Measurements from ENCODE around the gene CRYZL1.
"Not testable (repeated sequence)": the region's sequence is repeated elsewhere in the genome, so short reads cannot be mapped to it uniquely, and the experiment has no call there.

Gene CRYZL1

DNA sequence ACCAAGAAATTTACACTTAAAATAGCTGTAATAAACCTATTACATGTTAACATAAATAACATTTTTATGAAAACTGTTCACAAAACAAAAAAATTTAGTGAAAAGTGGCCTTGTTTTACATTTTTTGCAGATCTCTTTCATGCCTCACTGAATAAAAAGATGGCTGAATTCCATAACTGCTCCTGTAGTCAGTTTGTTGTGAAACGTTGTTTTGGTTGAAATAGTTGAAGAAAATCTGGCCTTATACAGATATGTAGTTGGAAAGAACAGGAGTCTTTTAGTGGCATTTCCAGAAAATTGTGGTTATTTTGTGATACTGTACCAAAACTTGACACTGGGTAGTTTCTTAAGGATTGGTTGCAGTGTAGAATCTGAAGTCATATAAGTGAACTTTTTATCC lies 18.9 kb upstream of the CRYZL1 start:
- DNase-seq = no peak

DNA sequence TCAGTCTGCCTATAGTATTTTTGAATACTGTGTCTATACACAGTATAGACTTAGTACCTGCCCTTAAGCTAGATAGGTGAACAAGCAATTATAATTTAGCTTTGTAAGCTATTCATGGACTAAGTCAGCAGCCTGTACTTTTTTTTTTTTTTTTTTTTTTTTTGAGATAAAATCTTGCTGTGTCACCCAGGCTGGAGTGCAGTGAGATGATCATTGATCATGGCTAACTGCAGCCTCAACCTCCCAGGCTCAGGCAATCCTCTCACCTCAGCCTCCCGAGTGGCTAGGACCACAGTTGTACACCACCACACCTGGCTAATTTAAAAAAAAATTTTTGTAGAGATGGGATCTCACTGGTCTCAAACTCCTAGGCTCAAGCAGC lies 18.0 kb upstream of the CRYZL1 start:
- DNase-seq = no peak

DNA sequence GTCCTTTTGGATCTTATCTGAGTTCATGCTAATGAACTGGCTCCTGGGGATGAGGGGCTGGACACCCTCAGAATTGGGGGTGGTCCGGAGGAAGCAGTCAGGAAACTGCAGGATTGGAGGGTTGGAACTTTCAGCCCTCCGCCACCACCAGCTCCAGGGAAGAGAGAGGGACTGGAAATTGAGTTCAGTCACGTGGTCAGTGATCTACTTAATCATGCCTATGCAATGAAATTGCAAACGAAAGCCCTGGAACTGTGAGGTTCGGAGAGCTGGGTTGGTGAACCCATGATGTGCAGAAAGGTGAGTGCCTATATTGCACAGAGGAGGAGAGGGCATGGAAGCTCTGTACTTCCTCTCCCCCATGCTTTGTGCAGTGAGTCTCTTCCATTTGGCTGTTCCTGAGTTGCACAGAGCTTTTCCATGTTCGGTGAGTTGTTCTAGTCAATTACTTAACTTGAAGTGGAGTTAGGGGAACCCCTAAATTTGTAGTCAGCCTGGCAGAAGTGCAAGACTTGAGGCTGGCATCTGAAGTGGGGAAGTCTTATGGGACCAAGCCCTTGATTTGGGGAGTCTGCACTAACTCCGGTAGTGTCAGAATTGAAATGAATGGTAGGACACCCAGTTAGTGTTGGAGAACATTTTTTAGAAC lies 17.5 kb upstream of the CRYZL1 start:
- DNase-seq = no peak

DNA sequence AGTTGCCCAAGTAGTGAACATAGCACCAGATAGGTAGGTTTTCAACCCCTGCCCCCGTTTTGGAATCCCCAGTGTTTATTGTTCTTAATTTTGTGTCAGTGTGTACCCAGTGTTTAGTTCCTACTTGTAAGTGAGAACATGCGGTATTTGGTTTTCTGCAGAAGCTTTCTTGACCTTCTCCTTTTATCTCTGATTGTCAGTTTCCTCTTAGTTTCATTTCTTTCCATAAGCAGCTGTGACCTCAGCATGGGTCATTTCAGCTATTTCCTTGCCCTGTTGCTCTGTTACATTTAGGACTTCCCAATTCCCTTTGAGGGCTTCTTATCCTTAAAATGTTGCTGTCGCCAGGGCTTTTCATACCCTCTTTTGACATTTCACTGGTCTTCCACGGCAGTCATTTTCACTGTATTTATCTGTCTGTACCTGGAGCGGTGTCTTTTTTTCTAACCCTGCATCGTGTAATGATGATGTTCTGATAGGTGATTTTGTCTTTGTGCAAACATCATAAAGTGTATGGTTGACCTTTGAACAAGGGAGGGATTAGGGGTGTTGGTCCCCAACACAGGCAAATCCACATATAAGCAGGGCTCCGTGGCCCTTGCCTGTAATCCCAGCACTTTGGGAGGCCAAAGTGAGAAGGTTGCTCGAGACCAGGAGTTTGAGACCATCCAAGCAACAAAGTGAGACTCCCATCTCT lies 15.7 kb upstream of the CRYZL1 start:
- no peak for DNase-seq

DNA sequence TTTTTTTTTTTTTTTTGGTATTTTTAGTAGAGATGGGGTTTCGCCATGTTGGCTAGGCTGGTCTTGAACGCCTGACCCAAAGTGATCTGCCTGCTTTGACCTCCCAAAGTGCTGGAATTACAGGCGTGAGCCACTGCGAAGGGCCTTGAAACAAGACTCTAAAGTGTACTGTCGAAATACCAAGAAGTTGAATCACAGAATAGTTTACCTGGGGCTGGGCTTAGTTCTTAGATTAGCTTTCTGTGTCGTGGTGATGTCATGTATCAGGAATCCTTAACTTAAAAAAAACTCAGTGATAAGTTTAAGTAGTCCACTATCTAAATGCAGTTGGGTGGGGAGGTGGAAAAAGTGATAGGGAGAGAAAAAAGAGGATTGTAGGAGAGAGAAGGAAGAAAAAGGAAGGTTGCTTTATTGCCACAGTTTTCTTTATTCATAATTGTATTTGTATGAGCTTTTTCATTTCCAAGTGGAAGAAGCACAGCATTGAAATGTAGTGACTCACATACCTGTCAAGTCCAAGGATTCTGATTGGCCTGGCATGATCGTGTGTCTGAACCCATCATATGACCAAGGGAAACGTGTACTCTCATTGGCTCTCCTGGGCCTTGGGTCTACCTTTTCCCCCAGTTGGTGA lies 14.2 kb upstream of the CRYZL1 start:
- no peak for DNase-seq

DNA sequence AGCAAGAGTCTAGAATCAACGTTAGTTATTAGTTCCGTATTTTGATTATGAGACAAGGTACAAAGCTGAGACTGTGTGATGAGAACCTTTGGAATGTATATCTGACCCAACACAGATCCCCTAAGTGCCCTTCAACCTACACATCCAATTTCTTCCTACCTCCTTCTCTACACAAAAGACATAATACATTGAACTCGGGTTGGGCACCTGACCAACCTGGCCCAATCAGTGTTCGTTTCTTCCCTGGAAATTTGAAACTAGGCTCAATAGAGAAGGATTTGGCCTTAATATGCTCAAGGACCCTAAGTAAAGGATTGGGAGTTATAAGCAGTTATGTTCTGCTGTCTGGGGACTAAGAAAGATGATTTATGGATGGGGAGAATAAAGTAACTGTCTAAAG lies 12.9 kb upstream of the CRYZL1 start:
- DNase-seq = no peak

DNA sequence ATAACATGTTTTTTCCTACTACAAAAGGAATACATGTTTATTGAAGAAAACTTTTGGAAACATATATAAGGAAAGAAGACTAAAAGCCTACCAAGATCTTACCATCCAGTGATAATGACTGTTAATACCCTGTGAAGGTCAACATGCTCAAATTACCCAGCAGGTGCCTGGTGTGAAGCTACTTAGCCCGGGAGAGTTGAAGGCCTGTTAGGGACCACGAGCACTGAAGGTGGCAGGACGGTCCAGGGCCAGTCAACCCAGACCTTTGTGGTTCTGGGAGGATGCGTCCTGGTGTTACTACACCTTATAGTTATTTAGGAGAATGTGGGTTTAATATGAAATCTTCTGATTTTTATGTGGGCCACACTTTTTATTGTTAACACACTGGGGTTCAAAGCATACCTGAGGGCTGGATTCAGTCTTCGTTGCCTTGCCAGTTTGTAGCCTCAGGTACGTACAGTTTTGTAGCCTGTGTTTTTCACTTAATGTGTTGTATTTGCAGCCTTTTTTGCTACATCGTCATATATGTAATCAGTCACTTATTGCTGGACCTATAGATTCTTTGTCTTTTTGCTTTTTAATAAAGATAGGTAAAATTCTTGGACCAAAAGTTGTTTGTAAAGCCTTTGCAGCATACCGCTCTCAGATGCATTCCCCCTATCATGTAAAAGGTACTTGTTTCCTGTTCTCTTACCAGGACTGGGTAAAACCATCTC lies 10.6 kb upstream of the CRYZL1 start:
- DNase-seq = no peak

DNA sequence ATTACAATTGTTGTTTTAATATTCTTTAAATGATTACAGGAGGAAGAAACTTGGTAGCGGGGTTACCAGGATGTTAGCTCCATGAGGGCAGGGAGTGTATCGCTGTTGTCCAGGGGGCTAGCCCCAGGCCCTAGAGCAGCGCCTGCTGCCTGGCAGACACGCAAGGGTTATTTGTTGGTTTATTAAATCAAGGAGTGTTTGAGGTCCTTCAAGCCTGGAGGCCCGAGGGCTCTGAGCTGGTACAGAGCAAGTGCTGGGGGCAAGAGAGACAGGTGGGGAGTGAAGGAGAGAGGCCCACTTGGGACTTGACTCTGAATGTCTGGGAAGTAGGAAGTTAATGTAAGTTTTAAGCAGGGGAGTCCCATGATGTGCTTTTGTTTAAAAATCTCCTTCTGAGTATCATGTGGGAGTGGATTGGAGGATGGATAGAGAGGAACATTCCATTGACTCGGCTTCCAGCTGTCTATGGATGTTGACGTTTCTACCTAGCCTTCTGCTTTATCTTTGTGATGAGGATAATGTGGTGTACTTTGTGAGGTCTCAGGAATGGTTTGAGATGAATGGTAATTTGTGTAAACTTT lies 9.5 kb upstream of the CRYZL1 start:
- DNase-seq = no peak

DNA sequence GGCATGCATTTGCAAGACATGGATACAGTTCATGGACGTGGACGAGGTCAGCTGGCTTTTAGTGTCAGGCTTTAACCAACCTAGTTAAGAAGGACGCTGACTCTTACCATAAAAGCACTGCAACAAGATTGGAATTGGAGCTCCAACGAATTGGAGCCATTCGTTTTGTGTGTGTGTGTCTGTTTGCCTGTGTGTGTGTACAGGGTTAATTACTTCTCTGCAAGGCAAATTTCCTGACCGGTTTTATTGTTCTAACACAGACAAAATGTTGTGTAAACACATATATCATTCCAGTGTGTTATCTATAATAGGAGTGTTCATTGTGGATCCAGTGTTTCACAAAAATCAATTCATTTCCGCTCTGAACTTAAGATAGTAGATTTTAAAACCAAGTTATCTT lies 8.7 kb upstream of the CRYZL1 start:
- DNase-seq = no peak

DNA sequence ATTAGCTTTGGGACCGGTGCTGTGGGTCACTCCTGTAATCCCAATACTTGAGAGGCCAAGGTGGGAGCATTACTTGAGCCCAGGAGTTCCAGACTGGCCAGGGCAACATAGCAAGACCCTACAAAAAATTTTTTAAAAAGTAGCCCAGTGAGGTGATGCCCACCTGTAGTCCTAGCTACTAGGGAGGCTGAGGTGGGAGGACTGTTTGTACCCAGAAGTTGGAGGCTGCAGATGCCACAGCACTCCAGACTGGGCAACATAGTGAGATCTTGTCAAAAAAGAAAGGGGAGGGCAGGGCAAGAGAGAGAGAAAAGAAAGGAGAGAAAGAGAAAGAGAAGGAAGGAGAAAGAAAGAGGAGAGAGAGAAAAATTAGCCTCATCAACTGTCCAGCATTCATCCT lies 7.0 kb upstream of the CRYZL1 start:
- no peak for DNase-seq

DNA sequence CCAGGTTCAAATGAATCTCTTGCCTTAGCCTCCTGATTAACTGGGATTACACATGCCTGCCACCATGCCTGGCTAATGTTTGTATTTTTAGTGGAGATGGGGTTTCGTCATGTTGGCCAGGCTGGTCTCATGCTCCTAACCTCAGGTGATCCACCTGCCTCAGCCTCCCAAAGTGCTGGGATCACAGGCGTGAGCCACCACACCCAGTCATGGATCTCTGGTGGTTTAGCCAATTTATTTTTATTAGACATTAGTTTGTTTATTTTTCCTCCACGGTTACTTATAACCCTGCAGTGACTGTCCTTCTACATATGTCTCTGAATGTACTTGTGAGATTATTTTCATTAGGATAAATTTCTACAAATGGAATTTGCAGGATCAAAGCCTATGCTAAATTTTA lies 6.0 kb upstream of the CRYZL1 start:
- DNase-seq = no peak

DNA sequence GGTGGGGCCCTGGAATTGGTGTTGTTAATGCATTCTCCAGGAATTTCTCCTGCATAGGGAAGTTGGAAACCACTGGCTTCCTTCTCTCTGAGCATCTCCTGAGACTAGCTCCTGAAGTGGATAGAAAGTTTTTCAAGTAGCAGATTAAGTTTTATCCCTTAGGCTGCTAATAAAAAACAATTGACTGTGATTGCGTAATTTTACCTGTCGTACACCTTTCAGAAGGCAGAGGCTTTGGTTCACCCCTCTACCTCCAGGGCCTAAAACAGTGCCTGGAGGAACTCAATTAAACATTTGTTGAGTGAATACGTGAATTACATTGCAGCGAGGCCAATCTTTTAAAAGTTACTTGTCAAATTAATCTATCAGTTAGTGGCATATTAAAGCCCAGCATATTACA lies 4.2 kb upstream of the CRYZL1 start:
- no peak for DNase-seq

DNA sequence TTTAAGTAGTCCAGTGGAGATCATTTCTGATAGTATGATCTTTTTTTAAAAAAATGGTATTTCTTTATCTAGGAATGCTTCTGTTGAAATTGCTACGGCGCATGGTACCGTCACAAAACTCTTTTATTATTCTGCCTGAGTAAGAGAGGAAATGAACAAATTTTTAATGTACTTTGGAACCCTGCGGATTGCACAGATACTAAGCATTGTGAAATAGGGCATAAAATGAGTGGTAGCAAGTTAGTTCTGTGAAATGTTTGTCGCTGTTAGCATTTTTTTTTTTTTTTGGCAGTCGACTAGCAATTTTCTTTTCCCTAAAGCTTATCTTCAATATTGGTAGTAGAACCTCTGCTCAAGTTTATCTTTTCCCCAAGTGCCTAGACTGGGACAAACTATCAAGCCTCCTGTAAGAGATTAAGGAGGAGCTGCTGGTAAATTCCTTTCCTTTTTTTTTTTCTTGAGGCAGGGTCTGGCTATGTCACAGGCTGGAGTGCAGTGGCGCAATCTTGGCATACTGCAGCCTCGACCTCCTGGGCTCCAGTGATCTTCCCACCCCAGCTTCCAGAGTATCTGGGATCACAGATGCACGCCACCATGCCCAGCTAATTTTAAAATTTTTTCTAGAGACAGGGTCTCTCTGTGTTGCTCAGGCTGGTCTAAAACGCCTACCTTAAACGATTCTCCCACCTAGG lies 3.0 kb upstream of the CRYZL1 start:
- no peak for DNase-seq

DNA sequence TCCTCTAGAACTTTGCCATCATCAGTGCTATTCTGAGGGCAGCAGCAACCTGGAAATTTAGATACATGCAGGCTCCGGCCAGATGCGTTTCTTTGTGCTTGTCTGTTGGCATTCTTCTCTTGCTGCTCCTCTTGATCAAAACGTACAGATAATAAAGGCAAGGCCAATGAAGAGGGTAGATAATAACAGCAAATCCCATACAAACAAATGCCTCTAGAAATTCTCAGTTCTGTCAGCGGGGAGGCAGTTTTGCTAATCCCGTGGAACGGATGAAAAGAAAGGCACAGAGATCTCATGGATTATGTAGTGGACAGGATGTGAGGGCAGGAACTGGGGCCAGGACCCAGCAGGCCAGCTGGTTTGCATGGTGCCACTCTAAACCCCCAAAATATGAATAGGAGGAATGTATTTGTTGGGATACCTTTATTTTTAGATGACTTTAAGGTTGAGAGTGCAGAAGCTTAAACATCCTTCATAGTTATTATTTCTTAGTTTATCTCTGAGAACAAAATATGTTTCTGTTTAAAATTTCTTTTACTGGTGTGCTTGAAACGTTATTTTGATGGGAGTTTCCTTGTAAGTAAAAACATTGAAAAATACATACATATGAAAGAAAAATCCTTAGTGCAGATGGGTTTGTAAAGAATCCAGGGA lies 2.2 kb upstream of the CRYZL1 start:
- no peak for DNase-seq

DNA sequence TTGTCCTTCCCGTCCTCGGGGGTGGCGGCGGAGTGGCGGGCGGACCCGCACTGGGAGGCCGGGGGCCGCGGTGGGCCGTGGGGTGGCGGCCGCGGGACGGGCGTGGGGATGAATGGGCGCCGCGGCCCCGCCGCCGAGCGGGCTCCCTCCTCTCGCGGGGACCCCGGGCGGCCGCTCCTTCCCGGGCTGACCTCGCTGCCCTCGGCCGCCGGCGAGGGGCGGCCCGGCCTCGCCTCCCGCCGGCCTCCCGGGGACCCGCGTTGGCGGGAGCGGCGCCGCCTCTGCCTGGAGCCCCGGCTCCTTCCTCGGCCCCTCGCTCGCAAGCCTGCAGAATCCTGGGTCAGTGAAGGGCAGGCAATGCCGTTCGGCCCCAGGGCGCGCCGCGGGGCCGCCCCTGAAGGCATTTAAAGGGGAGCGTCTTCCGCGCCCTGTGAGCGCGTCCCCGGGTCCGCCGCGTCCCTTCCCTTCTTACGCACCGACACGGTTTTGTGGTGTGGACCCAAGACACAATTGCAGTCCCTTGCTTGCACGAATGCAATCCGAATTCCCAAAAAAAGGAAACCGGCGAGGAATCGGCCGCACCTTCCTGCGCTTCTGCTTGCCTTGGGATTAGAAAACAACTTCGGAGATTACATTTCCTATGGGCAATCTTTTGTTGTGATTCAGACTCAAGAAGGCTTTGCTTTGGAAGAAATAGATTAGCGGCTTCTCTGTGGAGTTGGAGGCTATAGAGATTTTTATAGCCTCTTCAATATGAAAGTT lies 1.5 kb upstream of the CRYZL1 start:
- DNase-seq = peak; percentile 7 to 10

DNA sequence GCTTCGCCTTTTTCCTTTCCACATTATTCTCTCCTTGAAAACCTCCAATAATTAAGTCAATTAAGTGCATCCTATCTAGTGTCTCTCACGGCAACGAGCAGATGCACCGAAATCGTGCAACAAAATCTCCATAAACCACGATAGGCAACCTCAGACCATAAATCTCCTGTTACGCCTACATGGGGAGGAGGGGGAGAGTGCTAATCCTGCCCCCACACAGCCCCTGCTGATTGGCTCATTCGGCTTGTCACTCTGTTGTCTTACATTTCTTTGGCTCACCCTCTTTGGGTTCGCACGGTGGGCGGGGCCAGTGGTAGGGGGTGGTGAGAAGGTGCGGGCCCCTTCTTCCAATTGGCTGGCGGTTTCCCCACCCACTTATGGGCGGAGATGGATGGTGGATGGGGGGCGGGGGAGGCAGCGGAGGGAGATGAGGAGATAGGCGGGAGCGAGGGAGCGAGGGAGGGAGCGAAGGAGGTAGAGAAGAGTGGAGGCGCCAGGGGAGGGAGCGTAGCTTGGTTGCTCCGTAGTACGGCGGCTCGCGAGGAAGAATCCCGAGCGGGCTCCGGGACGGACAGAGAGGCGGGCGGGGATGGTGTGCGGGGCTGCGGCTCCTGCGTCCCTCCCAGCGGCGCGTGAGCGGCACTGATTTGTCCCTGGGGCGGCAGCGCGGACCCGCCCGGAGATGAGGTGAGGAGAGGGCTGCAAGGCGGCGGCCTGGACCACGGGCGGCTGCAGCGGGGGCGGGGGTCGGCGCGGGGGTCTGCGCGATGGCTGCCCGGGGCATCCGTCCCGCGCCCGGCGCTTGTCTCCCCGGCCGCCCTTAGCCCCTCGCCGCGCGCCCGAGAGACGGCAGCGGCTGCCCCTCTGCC lies 720 bp upstream of the CRYZL1 start, which contains the start of gene ITSN1:
Gene ITSN1, plus strand, starts transcription at position 475 of the 869 bp plus-strand sequence. CDS start 76,328 bp downstream, outside the sequence.
- peak; percentile 100 for DNase-seq

DNA sequence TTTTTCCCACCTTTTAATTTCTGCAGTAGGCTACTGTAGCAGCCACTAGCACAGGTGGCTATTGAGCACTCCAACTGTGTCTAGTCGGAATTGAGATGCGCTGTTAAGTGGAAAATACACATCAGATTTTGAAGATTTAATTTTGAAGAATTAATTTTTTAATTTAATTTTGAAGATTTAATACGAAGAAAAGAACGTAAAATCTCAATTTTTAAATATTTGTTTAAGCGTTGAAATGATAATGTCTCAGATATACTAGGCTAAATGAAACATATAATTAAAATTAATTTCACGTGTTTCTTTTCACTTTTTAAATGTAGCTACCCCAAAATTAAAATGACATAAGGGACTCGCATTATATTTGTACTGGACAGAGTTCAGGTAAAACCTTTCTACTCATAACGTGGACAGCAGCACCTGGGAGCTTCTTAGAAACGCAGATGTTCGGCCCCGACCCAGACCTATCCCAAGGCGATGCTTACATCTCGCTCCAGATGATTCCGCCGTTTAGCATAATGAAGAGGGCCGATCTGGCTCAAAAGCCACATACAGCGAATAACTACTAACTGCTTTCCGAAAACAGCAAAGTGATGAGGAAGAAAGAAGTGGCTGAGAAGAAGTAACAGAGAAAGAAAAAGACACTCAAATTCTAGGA lies 717 bp downstream of the CRYZL1 start:
- no peak for DNase-seq

DNA sequence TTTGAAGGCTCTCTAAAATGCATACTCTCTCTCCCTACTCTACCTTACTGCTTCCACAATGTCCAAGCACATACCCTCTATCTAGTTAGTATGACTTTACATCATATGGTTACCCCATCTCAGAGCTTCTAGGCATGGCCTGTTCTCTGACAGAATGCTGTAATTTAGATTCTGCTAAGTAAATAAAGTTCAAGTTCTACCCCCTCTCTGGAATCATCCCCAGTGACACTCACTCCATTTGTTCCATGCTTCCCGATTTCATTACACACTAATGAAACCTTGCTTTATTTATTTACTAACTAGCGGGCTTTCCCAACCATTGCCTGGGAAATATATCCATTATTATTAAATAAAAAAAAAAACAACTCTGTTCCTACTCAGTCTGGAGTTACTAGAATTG lies 7.3 kb downstream of the CRYZL1 start:
- DNase-seq = no peak

DNA sequence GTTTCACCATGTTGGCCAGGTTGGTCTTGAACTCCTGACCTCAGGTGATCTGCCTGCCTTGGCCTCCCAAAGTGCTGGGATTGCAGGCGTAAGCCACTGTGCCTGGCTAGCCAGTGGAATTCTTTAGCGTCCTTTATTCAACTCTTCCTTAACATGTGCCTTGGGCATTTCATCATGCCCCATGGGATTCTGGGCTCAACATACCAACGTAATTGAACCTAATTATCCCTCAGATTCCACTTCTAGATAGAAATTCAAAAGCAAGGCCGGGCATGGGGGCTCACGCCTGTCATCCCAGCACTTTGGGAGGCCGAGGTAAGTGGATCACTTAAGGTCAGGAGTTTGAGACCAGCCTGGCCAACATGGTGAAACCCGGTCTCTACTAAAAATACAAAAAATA lies 15.4 kb downstream of the CRYZL1 start:
- not testable (repeated sequence) for DNase-seq

DNA sequence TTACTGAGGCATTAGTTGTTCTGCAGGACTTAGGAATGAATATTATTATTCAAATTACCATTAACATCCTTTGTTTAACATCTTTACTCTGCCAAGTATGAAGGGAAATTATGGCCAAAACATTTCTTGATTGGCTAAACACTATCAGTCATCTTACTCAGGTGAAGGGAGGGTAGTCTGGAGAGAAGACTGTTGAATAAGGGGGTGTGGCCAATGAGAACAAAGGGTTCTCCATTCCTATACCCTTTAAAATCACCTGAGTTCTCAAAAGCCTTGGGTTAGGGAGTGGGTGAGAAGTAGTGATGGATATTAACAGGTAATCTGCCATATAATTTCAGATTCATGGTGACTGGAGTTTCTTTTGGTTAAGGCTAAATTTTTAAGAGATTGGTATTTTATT lies 19.3 kb downstream of the CRYZL1 start:
- DNase-seq = no peak

Data from hippocampal formation (tissue), 2 donors.